SK-N-SH (cell line): ENCODE results near the gene TAOK1. TPM values are rescaled to one million over a fixed set of nuclear protein-coding genes. Genes with fewer than 3 reads are reported as not detected.

Source experiments
- CTCF ChIA-PET: fragments of 300-600, 350-600 bp; formaldehyde crosslinking; extraction: SDS; loops from one replicate; lab custom pipeline; 2021; lab: Yijun Ruan, JAX
- POLR2A ChIA-PET: fragments of 350-600 bp; sonication (Branson Sonifier 250); formaldehyde crosslinking; extraction: SDS; loops from one replicate; lab custom pipeline; 2020; ENCODE audit warnings: antibody characterized with exemption, inconsistent platforms; lab: Yijun Ruan, JAX
- DNase-seq: peaks from one replicate; pipeline ENCODE4 v3.0.0; 2012
- H2AFZ ChIP-seq: fragments of 200-600 bp; sonication (generic); 2 replicates; pipeline ENCODE4 v1.8.1; 2016; ENCODE audit warnings: antibody characterized with exemption, mild to moderate bottlenecking, low read depth
- H3F3A ChIP-seq: fragments of 200-600 bp; sonication (generic); replicated peaks from 2 replicates; pipeline ENCODE3; 2016; ENCODE audit warnings: antibody characterized with exemption, mild to moderate bottlenecking; ENCODE audit not compliant: insufficient read depth
- H3K27ac ChIP-seq, 2 experiments: fragments of 200-500 bp in 1 of 2; fragments of 200-600 bp in 1 of 2; sonication (Bioruptor generic) in 1 of 2; sonication (generic), shearing (Covaris generic) in 1 of 2; 2 replicates each; pipeline versions ENCODE4 v1.5.1 to v1.6.1; 2014 to 2016; ENCODE audit warnings: low read depth in 2 of 2, inconsistent platforms in 1 of 2, low read length in 1 of 2, mild to moderate bottlenecking in 1 of 2, mixed read lengths in 1 of 2
- H3K27me3 ChIP-seq: fragments of 200-600 bp; sonication (generic), shearing (Covaris generic); 2 replicates; pipeline ENCODE4 v1.6.1; 2016; ENCODE audit warnings: mixed run types; ENCODE audit not compliant: insufficient read depth
- H3K36me3 ChIP-seq, 2 experiments: fragments of 200-500 bp in 1 of 2; fragments of 200-600 bp in 1 of 2; sonication (Bioruptor generic) in 1 of 2; sonication (generic) in 1 of 2; replicated peaks in 1 of 2; 2 replicates each; pipeline versions ENCODE3 to v1.5.1; 2014 to 2016; ENCODE audit warnings: low read length in 1 of 2, mild to moderate bottlenecking in 1 of 2; ENCODE audit not compliant: insufficient read depth in 2 of 2, control insufficient read depth in 1 of 2
- H3K4me1 ChIP-seq, 2 experiments: fragments of 200-500 bp in 1 of 2; fragments of 200-600 bp in 1 of 2; sonication (Bioruptor generic) in 1 of 2; sonication (generic), shearing (Covaris generic) in 1 of 2; 2 replicates each; pipeline versions ENCODE4 v1.5.1 to v1.6.1; 2014 to 2016; ENCODE audit warnings: low read depth in 1 of 2, low read length in 1 of 2, mixed run types in 1 of 2; ENCODE audit not compliant: insufficient read depth in 2 of 2, control insufficient read depth in 1 of 2
- H3K4me2 ChIP-seq: fragments of 200-600 bp; sonication (generic), shearing (Covaris generic); 2 replicates; pipeline ENCODE4 v1.6.1; 2017; ENCODE audit warnings: mixed run types
- H3K4me3 ChIP-seq, 2 experiments: fragments of 200-500 bp in 1 of 2; fragments of 200-600 bp in 1 of 2; sonication (Bioruptor generic) in 1 of 2; sonication (generic), shearing (Covaris generic) in 1 of 2; 2 replicates each; pipeline versions ENCODE4 v1.5.1 to v1.8.1; 2014 to 2016; ENCODE audit warnings: low read depth in 2 of 2, inconsistent platforms in 1 of 2, low read length in 1 of 2, mild to moderate bottlenecking in 1 of 2, mixed read lengths in 1 of 2, moderate library complexity in 1 of 2
- H3K79me2 ChIP-seq: fragments of 200-600 bp; sonication (generic); 2 replicates; pipeline ENCODE4 v1.8.1; 2017; ENCODE audit warnings: mild to moderate bottlenecking; ENCODE audit not compliant: insufficient read depth
- H3K9ac ChIP-seq: fragments of 200-600 bp; sonication (generic); 2 replicates; pipeline ENCODE4 v1.6.1; 2017; ENCODE audit warnings: mixed run types
- H3K9me2 ChIP-seq: fragments of 200-600 bp; sonication (generic); 2 replicates; pipeline ENCODE4 v1.6.1; 2017; ENCODE audit warnings: mixed run types
- H3K9me3 ChIP-seq: fragments of 200-600 bp; sonication (generic); 2 replicates; pipeline ENCODE4 v1.6.1; 2017; ENCODE audit warnings: mixed run types, mild to moderate bottlenecking, moderate library complexity
- H4K20me1 ChIP-seq: fragments of 200-600 bp; sonication (generic); 2 replicates; pipeline ENCODE4 v1.6.1; 2017; ENCODE audit warnings: mild to moderate bottlenecking, mixed run types; ENCODE audit not compliant: insufficient read depth
- ELF1 ChIP-seq: IDR thresholded peaks from 2 replicates; pipeline ENCODE4 v1.4.0; 2012
- EZH2phosphoT487 ChIP-seq: fragments of 200-600 bp; sonication (generic); IDR thresholded peaks from 2 replicates; pipeline ENCODE4 v1.6.1; 2017; ENCODE audit warnings: low read depth, mixed run types, mild to moderate bottlenecking, antibody characterized with exemption, moderate library complexity, borderline replicate concordance
- FOXJ3 ChIP-seq: sonication (generic); formaldehyde crosslinking; IDR thresholded peaks from 2 replicates; pipeline ENCODE4 v1.5.1; 2020; ENCODE audit warnings: mild to moderate bottlenecking, missing genetic modification reagents
- JUND ChIP-seq: IDR thresholded peaks from 2 replicates; pipeline ENCODE4 v1.4.0; 2012
- MEF2A ChIP-seq: IDR thresholded peaks from 2 replicates; pipeline ENCODE4 v1.4.0; 2012; ENCODE audit warnings: low read depth, borderline replicate concordance
- MXI1 ChIP-seq: IDR thresholded peaks from 2 replicates; pipeline ENCODE4 v1.6.1; 2012; ENCODE audit warnings: mild to moderate bottlenecking, low read depth, low read length, improper control_type of control experiment
- NRF1 ChIP-seq: IDR thresholded peaks from 2 replicates; pipeline ENCODE4 v1.6.1; 2012; ENCODE audit warnings: low read depth, mild to moderate bottlenecking, low read length
- POLR2AphosphoS5 ChIP-seq: IDR thresholded peaks from 2 replicates; pipeline ENCODE4 v1.6.1; 2012; ENCODE audit warnings: low read depth, low read length
- RAD21 ChIP-seq: IDR thresholded peaks from 2 replicates; pipeline ENCODE4 v1.6.1; 2012; ENCODE audit warnings: mild to moderate bottlenecking, low read length
- SMC3 ChIP-seq: IDR thresholded peaks from 2 replicates; pipeline ENCODE4 v1.6.1; 2012; ENCODE audit warnings: low read depth, low read length, improper control_type of control experiment
- TAF1 ChIP-seq: IDR thresholded peaks from 2 replicates; pipeline ENCODE4 v1.6.1; 2012; ENCODE audit warnings: low read depth, mild to moderate bottlenecking, low read length, moderate library complexity, borderline replicate concordance
- TCF12 ChIP-seq: IDR thresholded peaks from 2 replicates; pipeline ENCODE4 v1.4.0; 2012
- WGBS: methylation state at CpG from one replicate; pipeline ENCODE4 v1.1.6; 2017; ENCODE audit warnings: low lambda C conversion rate; 5-methylcytosine and 5-hydroxymethylcytosine counted together
- polyA plus RNA-seq, 3 experiments: library from polyadenylated mRNA; depleted of rRNA; stranded (reverse); fragments of >200 nt; gene quantifications; 2 replicates each; pipeline ENCODE4 v1.2.3, GENCODE V29; 2012
- TF ChIP-seq, protein P1 (sequence below): fragments of 150-350 bp; IDR thresholded peaks from 2 replicates; pipeline ENCODE4 v1.6.1; 2016; ENCODE audit warnings: mild to moderate bottlenecking, low read depth, low read length
- TF ChIP-seq, protein P2 (sequence below): IDR thresholded peaks from 2 replicates; pipeline ENCODE4 v1.4.0; 2012; ENCODE audit warnings: low read depth, borderline replicate concordance

Gene TAOK1
- polyA plus RNA-seq, 1 of the 3 experiments (the other 2 are of a cell fraction): 5.9 TPM

DNA sequence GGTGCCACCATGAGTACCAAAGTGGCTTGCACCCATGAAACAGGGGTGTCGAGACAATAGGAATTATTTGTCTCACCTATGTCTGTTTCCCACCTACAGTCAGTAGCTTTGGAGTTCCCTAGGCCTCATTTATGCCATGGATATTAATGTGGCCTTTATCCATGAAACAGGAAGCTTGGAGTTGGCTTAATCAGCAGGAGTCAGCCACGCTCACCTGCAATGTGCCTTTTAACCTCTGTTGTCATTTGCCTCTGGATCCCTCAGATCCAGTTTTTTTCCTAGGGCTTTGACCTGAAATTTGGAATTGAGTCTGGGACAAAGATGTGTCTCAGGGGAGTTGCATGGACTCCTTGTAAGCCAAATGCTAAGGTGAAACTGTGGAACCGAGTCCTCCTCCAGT is 44.4 kb downstream of the TAOK1 start:
- TF ChIP-seq EZH2phosphoT487 (no peak), TAF1 (no peak), ELF1 (no peak), MXI1 (no peak)
- TF ChIP-seq, protein P1, sequence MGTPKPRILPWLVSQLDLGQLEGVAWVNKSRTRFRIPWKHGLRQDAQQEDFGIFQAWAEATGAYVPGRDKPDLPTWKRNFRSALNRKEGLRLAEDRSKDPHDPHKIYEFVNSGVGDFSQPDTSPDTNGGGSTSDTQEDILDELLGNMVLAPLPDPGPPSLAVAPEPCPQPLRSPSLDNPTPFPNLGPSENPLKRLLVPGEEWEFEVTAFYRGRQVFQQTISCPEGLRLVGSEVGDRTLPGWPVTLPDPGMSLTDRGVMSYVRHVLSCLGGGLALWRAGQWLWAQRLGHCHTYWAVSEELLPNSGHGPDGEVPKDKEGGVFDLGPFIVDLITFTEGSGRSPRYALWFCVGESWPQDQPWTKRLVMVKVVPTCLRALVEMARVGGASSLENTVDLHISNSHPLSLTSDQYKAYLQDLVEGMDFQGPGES: no peak
- H3K36me3 ChIP-seq: peaks cover 0 to 11% of the 10 kb centered on the region in 2 experiments
- H3K79me2 ChIP-seq: peaks cover 99% of the 10 kb centered on the region
- no peaks in the 10 kb centered on the region for H3K9me3 ChIP-seq
- peaks cover 94% of the 10 kb centered on the region for H4K20me1 ChIP-seq
- no peaks in the 10 kb centered on the region for H3K27me3 ChIP-seq
- WGBS: 98% methylated on average over 3 of the region's 3 CpGs
- peaks cover 0 to 11% of the 10 kb centered on the region in 2 experiments; a peak in 2 of 4 replicates for H3K4me1 ChIP-seq
- DNase-seq: no peak
- no peak overlapping the region for H3K27ac ChIP-seq
- CTCF ChIA-PET: interaction anchor here (1.2 kb wide), 1 partner anchor 10 kb away, joined by 3 read pairs; no protein-coding TSS in a partner anchor
- no peak overlapping the region for H3K4me2 ChIP-seq
- POLR2A ChIA-PET: no interaction called here
- no peak overlapping the region for H3K4me3 ChIP-seq
- H2AFZ ChIP-seq: no peak overlapping the region
- no peaks in the 10 kb centered on the region for H3K9me2 ChIP-seq
- no peak overlapping the region for H3K9ac ChIP-seq
- peaks cover 5% of the 10 kb centered on the region for H3F3A ChIP-seq

DNA sequence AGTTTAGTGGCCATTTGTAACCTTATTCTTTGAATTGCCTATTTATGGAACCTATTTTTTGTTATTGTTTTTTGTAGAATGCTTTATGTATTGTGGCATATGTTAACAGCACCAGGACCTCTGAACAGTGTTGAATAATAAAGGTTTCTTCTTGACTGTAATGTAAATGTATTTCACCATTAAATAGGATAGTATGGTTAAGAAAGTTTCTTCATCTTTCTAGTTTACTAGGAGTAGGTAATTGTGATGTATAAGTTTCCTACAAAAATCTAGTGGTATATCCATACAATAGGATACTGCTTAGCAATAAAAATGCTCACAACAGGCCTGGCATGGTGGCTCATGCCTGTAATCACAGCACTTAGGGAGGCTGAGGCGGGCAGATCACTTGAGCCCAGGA is 52.3 kb downstream of the TAOK1 start:
- Histone ChIP-seq H3K4me3 (no peak overlapping the region), H2AFZ (no peak overlapping the region), H3K9me3 (no peaks in the 10 kb centered on the region), H3K27ac (0 out of 4 replicates have a peak overlapping the region, but pooled peaks of 1 of the 2 experiments have one; percentile 3), H3K4me2 (no peak overlapping the region), H3K4me1 (peaks cover 0 to 25% of the 10 kb centered on the region in 2 experiments; a peak in 2 of 4 replicates), H3F3A (peaks cover 29% of the 10 kb centered on the region), H3K36me3 (peaks cover 0 to 22% of the 10 kb centered on the region in 2 experiments), H3K9me2 (no peaks in the 10 kb centered on the region), H3K79me2 (peaks cover 94% of the 10 kb centered on the region), H3K27me3 (no peaks in the 10 kb centered on the region), H4K20me1 (peaks cover 95% of the 10 kb centered on the region), H3K9ac (no peak overlapping the region)
- DNase-seq: no peak
- 100% methylated on average over 1 of the region's 1 CpG for WGBS
- POLR2A ChIA-PET: no interaction called here
- CTCF ChIA-PET: no interaction called here
- TF ChIP-seq RAD21 (no peak), TCF12 (no peak), SMC3 (no peak), MEF2A (no peak), FOXJ3 (no peak), JUND (no peak), POLR2AphosphoS5 (no peak), NRF1 (no peak)
- TF ChIP-seq, protein P2, sequence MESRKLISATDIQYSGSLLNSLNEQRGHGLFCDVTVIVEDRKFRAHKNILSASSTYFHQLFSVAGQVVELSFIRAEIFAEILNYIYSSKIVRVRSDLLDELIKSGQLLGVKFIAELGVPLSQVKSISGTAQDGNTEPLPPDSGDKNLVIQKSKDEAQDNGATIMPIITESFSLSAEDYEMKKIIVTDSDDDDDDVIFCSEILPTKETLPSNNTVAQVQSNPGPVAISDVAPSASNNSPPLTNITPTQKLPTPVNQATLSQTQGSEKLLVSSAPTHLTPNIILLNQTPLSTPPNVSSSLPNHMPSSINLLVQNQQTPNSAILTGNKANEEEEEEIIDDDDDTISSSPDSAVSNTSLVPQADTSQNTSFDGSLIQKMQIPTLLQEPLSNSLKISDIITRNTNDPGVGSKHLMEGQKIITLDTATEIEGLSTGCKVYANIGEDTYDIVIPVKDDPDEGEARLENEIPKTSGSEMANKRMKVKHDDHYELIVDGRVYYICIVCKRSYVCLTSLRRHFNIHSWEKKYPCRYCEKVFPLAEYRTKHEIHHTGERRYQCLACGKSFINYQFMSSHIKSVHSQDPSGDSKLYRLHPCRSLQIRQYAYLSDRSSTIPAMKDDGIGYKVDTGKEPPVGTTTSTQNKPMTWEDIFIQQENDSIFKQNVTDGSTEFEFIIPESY: no peak
